ENCODE data around the gene FBXL17.

Gene FBXL17

DNA sequence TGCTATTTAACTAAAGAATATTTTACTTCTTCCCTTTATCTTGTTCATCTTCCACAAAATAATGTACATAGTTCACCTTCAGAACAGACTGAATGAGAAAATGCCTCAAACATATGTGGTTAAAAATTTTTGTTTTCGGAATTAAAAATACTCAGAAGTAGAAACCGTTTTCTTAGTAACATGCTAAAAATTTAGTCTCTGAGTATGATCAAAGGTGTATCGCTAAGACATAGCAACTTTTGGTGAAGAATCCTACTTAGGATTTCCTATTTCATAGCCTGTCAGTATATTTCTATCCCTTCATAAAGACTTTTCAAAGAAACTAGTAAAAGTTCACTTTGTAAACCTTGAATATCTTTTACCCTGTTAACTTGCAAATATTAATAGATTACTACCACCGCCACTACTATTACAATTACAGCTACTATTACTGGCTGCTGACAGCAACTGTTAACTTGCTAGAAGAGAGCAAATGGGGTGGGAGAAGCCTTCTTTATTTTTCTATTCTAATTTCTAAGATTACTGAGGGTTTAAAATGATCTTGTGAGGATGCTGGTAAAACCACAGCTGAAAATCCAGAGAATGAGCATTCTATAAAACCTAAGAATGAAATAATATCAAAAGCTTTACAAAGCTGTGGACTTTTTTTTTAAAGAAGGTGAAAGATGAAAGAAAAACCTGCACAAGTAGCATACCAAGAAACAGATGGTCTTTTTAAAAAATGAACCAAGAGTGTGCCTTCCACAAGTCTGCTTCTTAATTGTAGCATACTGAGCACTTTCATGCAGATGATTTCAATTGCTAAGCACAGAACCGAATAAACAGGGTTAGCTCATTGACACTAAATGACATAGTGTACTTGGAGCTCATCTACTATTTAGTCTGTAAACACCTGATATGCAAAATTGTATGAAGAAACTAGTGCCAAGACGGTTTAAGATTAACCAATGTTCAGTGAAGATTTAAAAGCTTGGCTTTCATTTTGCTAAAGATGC is 464.9 kb downstream of the FBXL17 start:
- no peak for DNase-seq (ENCODE audit: low read depth in 3 of 3)

DNA sequence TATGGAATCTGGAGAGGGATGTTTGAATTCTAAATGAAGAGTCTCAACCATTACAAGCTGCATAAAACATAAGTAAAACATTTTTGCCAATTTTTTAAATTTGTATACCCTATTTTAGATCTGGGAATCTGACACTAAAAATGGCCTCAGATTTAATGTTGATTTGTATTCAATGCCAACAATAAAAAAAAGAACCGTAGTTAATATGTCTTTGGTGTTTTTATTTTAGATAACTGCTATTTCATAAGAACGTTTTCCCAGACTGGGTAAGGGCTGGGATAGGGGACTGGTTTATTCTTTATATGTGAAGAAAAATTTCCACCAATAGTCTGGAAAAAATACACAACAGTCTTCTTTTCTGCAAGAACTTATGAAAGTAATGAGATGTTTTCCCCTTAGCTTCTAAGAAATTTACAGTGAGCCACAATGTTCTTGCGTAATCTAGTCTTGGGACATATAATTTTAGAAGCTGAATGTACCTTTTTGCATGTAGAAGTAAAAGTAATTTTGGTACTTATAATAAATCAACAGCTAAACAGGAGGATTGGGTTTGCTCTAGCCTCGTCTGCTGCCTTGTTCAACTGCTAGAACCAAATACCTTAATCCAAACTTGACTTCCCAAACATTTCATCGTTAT is 466.6 kb downstream of the FBXL17 start:
- DNase-seq (ENCODE audit: low read depth in 3 of 3), result no peak

DNA sequence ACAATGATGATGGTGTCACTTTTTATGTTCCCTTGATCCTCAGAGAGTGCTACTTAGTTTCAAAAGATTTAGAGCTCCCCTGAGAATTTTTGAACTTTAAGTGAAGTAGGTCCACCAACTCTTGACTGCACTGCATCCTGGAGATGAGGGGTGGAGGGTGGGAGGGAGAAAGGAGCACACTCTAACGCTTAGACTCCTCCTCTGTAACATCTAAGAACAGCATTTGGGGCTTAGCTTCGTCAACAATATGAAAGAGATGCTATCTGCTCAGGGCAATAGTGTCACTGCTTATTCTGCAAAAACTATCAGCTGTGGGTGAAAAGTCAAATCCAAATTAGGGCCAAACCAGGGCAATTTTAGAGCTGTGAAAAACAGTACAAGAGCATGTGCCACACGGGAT is 468.4 kb downstream of the FBXL17 start:
- no peak for DNase-seq (ENCODE audit: low read depth in 3 of 3)

DNA sequence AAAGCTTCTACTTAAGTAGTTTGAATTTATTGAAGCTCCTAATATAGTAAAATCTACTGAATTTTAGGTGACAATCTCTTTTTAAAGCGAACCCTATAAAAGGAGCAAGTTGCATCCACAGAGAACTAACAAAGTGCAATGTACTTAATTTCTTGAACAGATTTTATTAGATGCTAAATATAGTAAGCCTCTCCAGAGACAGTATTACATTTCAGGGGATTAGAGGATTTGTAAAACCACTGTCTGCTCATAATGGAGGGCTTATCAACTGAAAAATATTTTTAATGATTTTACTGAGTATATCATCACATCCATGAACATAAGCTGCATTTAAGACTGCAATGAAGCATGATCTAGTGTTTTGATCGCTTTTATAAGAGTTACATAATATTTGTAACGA is 481.2 kb downstream of the FBXL17 start:
- DNase-seq (ENCODE audit: low read depth in 3 of 3), result no peak

DNA sequence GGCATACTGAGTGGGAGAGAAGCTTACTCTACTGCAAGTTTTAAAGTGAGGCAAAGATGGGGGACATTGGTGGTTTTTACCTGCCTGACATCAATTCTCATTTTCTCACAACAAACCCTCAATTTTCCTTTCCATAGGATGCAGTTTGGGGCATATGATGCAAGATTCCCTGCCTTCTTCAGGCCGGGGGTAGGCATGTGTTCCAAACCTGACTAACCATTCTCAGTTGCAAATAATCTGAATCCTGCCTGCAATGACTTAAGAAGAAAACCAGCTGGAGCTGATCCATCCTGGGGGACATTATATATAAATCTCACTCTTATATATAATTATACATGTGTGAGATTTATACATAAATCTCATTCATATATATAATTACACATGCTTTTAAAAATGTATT is 487.5 kb downstream of the FBXL17 start:
- no peak for DNase-seq (ENCODE audit: low read depth in 3 of 3)

DNA sequence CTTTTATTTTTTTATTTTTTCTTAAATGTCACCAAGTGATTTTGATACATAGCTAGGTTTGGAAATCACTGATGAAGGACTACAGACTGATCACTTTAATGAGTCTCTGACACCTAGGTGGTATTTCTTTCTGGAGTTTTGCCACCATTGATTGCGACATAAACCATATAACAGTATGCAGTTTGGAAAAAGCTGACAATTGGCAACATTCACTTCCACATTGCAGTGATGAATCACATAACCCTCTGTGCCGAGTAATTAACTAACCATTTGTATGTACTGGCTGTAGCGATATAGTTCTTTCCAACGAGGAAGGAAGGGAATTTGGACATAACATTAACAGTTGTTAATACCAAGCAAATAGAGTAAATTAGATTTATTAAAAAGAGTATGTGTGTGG is 488.3 kb downstream of the FBXL17 start:
- no peak for DNase-seq (ENCODE audit: low read depth in 3 of 3)

DNA sequence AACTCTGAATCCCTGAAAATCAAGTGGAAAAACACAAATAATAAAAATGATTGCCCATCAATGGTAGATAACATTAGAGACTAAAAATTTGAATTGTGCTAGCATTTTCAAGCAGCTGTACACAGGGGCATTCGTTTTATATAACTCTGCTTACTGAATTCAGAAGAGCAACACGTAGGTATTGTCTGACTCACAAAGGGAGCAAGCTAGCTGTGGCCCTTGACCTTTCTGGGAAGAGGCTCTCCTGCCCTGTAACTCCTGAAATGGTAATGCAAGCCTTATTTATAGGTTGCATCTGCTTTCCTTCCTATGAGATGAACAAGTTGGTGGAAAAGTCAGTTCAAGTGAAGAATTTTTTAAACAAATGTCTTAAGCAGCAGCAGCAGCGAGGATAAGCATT is 492.5 kb downstream of the FBXL17 start:
- no peak for DNase-seq (ENCODE audit: low read depth in 3 of 3)

DNA sequence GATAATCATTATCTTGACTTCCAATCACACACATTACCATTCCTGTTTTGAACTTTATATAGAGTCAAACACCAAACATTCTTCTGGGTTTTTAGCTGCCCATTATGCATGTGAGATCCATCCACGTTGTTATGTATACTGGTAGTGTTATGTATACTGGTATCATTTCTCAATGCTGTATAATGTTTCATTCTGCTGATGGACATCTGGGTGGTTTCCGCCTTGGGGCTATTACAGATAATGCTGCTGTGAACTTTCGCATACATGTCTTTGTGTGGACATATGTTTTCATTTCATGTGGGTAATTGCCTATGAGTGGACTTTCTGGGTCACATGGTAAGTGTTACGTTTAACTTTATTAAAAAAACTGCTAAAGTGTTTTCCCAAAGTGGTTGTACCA is 493.4 kb downstream of the FBXL17 start:
- DNase-seq (ENCODE audit: low read depth in 3 of 3), result no peak

DNA sequence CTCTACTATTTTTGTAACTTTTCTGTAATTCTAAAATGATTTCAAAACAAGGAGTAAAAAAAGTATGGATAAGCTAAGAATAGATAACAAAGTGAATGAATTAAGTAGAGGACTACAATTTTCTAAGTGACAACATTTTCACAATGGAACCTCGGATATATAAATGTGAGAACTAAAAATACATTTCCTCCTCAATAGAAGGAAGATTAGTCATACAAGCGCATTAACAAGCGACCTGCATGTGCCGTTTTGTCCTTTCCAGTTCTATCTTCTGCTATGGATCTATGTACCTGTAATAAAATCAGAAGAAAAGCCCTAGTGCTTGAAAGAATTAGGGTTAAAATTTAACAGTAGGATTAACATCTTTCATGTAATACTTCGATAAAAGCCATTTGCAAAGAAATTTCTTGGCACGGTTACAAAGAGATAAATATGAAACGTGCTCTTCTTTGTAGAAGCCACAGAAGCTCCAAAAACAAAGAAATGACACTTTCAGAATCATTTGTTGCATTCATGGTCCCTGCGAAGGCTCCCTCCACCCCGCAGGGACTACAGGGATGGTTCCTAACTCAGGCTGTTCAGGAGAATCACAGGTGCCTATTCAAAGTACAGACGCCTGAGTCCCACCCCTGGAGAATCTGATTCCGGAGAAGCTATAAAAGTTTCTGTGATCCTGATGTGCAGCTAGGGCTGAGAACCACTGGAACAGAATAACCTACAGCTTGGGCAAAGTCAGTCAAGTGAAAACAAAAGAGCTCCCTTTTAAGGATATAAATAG is 494.5 kb downstream of the FBXL17 start:
- DNase-seq (ENCODE audit: low read depth in 3 of 3), result no peak

DNA sequence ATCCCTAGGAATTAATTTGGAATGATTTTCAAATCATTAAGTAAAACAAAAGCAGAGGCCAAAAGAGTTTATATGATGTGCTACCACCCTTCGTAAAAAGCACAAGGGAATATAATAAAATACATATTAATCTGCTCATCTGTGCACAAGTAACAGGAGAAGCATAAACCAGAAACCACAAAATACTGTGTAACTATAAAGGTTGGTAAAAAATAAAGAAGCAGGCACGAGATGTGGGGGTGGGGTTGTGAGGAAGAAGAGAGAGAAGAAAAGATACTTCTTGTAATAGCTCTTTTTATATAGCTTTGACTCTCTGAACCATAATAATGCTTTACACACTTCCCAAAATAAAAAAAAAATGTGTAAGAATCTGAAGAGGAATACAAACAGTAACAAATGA is 496.3 kb downstream of the FBXL17 start:
- no peak for DNase-seq (ENCODE audit: low read depth in 3 of 3)

DNA sequence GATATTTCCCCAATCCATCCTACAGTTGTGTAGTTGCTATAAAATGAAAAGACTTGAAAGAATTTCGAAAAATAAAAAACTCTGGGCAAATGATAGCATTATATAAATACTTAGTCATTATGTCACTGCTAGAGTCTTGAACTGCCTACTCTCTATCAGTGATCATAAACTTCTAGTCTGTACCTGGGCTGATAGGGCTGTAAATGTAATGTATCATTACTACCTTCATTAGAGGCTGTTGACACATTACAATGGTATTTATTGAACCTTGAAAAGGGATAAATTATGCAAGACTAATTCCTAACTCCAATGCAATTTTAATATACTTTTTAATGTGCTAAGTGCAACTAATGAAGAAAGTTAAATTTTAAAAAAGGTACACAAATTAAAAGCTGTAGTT is 497.0 kb downstream of the FBXL17 start:
- DNase-seq (ENCODE audit: low read depth in 3 of 3), result no peak

DNA sequence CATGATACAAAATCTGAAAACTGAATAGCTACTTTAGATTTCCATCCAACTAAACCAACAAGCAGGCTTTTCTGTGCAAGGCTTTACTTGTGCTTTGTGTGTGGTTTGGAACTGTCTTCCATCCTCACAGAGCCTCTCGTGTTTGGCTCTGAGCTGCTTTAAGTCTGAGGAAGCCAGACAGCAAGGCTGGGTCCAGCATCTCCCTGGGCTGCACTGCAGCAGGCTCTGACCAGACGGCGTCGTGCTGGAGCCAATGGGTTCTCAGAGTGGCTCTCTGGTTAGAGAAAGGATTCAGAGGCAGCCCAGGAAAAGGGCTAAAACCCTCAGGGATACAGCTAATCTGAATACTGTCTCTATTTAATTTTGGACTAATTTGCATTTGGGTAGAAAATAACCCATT is 503.2 kb downstream of the FBXL17 start:
- DNase-seq (ENCODE audit: low read depth in 3 of 3), result no peak

DNA sequence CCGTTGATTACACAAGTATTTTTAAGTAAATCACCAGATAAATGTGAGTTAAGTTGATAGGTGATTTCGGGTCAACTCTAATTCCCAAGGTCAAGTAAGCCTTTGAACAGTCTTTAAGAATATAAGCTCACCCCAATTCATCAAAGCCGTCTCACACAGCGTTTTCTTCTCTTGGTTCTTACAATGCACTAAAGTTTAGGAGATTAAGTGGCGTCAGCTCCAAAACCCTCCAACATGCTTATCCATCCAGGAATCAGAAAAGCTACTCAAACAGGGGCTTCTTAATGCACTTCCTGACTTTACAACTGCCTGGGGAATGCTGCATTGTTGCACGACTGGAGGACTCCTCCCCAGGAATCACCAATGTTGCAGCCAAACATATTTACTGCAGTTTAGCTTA is 505.0 kb downstream of the FBXL17 start:
- no peak for DNase-seq (ENCODE audit: low read depth in 3 of 3)

DNA sequence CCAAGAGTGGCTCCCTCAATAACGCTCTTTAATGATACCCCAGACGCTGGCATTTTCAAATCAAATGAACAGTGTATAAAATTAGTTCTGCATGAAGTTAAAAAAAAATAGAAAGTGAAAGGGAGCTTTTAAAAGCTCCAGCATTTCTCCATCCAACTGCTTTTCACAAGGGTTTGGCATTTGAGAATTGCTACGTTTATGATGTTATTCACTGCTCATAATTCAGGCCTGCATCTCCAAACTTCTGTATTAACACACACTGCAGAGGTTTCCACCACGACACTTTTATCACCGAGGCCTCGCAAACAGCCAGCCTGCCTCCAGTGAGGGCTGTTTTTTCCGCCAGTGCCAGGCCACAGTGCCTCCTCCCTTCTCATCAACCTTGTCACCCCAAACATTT is 505.6 kb downstream of the FBXL17 start:
- no peak for DNase-seq (ENCODE audit: low read depth in 3 of 3)

DNA sequence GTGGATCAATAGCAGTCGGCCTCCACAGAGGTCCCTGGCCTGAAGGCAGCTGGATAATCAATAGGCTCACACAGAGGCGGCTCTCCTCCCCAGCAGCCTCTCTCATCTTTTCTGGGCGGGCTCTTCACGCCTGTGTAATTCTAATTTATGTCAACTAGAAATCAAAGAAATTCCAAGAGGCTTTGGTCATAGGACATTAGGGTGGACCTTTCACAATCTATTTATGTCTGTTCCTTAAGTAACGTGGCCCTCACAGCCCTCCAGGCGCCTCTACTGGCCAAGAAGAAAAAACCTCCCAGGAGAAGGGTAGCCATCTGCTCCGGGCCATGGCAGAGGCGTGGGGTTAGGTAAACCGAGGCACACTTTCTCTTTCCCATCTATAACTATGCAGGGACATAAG is 506.1 kb downstream of the FBXL17 start:
- DNase-seq (ENCODE audit: low read depth in 3 of 3), result no peak

DNA sequence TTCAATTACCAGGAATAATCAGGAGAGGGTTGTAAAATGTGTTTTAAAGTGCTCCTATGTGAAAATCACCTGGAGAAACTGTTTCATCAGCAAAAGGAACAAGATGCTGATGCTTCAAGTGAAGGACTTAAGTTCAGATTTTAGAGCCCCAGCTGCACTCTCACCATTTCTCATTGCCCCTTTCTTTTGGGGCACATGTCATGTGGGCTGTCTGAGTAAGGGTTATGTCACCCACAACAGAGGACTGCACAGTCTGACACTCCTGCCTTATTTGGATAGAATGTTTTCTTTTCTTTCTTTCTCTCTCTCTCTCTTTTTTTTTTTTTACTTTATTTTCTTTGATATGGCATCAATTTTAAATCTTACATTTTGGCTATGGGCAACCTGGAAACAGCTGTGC is 507.1 kb downstream of the FBXL17 start:
- no peak for DNase-seq (ENCODE audit: low read depth in 3 of 3)

DNA sequence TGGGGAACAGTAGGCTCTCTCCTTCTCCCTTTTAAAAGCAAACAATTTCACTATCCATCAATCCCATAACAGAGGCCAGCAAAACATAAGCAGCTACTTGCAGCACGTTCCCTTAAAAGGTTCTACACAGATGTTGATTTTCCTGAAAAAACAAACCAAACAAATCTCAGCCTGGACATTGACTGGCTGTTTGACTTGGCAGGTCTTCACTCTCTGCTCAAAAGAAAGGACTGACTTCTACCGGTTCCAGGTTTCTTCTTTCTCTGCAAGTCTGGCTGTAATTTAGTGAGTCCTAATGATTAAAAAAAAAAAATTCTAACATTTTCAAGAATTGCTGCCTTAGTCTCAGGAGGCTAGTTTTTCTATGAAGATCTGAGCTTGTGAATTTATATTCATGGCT is 508.0 kb downstream of the FBXL17 start:
- DNase-seq (ENCODE audit: low read depth in 3 of 3), result no peak

DNA sequence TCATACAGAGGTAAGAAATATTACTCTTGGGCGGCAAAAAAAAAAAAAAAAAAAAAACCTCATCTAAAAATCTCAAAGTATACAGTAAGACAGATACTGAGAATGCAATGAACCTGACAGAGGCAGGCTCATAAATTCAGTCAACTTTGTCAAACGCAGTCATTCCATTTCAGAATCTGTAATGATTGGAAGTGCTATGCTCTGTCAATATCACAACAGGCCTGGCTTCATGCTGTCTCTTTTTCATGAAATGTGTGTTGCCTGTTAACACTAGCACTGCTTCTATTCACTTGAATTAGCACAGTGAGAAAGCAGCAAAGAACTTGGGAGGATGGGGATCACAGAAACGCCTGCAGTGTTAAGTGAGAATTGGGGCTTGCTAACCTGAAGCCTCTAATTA is 510.9 kb downstream of the FBXL17 start:
- DNase-seq (ENCODE audit: low read depth in 3 of 3), result no peak

DNA sequence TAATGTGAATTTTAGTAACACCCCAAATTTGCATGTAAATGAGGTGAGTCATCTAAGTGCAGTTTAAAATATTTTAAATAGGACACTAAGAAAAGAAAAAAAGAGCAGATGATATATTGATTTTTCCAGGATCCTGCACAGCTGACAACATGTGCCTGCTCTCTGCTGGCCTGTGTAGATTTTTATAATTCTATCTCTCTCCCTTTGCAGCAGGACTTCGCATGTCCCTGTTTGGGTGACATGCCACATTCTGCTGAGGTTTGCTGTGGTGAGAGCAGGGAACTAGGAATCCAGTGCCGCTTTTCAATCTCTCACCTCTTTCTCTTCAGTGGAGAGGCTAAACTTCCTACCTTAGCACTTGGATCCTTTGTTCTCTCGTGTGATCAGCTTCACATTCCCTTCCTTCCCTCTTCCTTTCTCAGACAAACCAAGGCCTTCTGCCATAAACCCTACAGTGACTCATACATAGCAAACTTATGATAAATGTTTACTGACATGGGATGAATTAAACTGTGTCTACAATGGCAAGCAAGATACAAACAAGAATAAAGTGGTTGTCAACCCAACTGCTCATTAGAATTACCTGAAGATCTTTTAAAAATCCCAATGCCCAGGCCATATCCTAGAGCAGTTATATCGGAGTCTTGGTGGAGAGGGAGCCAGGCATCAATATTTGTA is 512.3 kb downstream of the FBXL17 start:
- no peak for DNase-seq (ENCODE audit: low read depth in 3 of 3)

DNA sequence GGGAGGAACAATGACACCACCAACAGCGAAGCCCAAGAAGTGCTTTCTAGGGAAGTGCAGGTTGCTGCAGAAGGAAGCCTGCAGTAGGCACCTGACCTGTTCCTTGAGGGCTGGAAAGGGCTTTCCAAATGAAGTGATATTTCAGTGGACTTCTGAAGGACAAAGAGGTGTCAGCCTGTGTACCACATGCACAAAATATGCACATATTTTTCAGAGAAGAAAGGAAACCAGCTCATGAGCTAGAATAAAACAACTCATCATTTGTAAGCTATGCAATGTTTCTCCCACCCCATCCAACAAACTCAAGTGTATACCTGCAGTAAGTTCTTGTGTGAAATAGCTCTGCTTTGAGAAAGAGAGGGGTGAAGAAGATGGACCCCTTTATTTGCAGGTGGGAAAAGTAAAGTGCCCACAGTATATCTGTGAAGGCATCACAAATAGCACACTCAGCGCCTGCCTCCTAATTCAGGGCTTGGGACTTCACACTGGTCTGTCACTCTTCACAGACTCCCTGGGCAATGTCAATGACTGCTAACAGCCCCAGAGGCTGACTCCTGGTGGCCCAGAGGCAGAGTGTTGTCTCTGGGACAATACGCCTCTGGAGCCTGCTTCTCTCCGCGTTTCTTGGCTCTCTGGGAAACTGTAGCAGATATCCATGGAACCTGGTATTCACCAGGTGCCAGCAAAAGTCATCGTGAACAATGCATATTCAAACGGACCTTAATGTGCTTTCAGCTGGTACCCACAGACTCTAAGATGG is 513.1 kb downstream of the FBXL17 start:
- no peak for DNase-seq (ENCODE audit: low read depth in 3 of 3)

DNA sequence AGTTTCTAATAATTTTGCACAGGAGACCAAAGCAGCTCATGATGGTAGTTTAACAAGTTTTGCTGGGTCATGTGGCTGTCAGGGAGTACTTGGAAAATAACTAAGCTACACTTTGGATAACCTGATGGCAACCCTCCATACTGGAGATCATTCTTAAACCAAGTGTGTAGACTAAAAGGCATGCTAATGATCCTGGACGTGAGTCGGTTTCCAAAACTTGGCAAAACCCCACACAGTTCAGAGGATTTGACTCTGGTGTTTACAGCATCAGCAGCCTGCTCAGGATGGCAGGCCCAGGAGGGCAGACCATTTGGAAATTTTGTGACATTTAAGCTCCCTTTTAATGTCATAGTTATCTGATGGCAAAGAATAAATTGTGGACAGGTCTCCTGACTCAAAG is 514.6 kb downstream of the FBXL17 start:
- no peak for DNase-seq (ENCODE audit: low read depth in 3 of 3)

Measured in stimulated activated CD4-positive, alpha-beta T cell treated with anti-CD3 and anti-CD28 coated beads, TNF-alpha, amount 100 ng/mL, for 4 hours (primary cell).